HG03095 (cell line): ENCODE measurements around the gene PRKD1.
A peak's percentile ranks its signal among the peaks of the same experiment; 100 is the strongest.
"Not testable (repeated sequence)": the region's sequence is repeated elsewhere in the genome, so short reads cannot be mapped to it uniquely, and the experiment has no call there.

Experiments used
- ATAC-seq: cut with Tn5 transposase; IDR thresholded peaks from one replicate; pipeline ENCODE4 v1.9.1; 2021; ENCODE audit warnings: moderate library complexity; ENCODE audit not compliant: unreplicated experiment

Gene PRKD1

DNA sequence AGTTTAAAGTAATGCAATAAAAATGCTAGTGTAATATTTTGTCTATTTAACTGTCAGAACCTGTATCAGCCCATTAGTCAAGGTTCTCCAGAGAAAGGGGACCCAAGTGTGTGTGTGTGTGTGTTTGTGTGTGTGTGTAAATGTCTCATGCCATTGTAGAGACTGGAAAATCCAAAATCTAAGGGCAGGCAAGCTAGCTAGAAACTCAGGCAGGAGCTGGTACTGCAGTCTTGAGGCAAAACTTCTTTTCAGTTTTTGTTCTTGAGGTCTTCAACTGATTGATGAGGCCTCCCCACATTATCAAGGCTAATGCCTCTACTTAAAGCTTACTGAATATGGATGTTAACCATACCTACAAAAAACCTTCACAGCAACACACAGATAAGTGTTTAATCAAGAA lies 126.7 kb downstream of the PRKD1 start:
- no peak for ATAC-seq

DNA sequence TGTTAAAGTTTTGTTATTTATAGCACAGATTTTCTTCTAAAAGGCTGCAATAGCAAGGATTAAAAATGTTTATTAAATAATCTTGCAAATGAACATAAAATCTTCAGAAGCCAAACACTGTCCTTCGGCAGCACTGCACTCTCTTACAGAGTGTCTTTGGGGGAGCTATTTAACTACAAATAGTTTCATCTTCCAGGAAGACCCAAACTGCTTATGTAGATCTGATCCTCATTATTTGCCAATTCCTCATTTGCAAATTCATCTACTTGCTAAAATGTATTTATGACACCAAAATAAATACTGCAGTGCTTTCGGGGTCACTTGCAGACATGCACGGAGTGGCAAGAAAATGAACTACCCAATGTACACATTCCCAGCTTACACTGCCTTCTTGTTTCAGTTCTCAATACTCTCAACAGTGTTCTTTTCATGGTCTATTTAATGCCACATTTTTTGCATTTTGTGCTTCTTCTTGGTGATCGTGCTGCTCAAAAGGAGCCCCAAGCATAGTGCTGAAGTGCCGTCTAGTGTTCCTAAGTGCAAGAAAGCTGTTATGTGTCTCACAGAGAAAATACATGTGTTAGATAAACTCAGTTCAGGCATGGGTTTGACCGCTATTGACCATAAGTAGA lies 128.1 kb downstream of the PRKD1 start:
- ATAC-seq = peak; percentile 65

DNA sequence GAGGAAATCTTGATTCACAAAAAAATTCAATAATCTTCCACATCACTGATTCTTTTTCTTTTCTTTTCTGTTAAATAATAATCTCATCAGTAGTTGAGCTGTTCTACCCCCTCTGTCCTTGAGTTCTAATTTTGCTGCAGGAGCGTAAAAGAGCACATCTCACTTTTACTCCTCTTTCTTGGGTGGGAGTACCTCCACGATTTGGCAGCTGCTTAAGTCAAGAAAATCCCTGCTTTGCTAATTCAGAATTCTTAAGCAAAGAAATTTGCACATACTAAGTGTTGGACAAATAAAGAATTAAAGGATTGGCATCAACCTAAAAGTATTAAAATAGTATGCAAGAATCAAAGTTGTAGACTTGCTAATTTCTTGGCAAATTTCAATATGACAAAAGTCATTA lies 128.8 kb downstream of the PRKD1 start:
- no peak for ATAC-seq

DNA sequence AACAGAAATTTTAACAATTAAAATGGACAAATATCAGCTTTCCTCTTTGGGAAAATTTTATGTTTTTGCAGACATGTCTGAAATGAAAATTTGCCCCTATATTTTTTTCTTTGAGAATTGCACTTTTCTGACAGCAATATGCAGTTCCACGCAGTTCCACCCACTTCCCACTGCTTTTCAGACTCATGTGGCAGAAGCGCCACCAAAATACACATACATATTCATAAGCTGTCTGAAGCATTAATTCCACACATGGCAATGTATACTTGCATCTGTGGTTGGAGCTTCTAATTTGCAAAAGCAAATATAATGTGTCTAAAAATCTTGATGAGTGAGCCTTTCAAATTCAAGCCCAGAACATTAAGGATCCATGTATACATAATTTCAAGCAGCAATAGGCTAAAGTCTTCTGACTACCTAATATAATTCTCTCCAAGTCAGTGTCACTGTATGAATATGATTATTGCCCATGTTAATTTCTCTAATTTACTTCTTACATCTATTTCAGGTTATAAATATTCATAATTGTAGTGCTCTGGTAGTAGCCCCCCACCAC lies 129.5 kb downstream of the PRKD1 start:
- ATAC-seq = no peak

DNA sequence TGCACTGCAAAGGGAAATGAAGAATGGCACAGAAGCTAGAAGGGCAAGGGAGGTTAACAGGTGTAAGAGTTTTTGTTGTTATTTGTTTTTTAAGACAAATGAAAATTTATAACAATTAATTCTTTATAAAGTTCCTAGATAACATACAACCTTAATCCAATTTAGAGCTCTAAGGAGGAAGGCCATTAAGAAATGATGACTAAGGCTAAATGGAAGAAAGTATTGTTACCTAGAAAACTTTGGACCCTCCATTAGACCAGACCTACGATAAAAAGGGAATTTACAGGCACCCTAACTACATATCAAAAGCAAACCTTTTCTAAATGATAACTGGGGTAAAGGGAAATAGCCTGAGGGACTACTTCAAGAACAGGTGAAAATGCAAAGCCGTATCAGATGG lies 130.8 kb downstream of the PRKD1 start:
- no peak for ATAC-seq

DNA sequence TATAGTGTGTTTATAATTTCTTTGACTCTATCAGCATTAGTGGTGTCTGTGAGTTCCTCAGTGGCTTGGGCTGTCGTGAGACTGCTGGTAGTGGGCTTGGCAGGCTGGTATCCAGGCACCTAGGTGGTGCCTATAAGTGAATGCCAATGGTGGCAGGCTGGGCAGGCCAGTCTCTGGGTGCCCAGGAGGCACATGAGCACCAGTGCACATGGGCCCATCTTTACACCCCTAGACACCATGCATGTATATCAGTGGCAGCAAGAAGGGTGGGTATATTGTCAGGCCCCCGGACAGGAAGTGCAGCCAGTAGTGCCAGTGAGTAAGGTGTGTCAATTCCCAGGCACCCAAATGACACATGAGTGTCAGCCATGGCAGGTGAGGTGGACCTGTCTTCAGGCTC lies 138.2 kb downstream of the PRKD1 start:
- ATAC-seq = no peak

DNA sequence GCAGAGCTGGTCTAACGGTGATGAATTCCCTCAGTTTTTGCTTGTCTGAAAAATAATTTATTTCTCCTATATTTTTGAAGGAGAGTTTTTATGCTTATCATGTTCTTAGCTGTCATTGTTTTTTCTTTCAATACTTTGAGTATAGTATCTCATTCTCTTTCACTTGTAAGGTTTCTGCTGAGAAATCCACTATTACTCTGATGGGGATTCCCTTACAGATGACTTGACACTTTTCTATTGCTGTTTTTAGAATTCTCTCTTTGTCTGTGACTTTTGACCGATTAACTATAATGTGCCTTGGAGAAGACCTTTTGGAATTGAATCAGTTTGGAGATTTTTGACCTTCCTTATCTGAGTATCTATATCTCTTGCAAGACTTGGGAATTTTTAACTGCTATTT lies 139.6 kb downstream of the PRKD1 start:
- no peak for ATAC-seq

DNA sequence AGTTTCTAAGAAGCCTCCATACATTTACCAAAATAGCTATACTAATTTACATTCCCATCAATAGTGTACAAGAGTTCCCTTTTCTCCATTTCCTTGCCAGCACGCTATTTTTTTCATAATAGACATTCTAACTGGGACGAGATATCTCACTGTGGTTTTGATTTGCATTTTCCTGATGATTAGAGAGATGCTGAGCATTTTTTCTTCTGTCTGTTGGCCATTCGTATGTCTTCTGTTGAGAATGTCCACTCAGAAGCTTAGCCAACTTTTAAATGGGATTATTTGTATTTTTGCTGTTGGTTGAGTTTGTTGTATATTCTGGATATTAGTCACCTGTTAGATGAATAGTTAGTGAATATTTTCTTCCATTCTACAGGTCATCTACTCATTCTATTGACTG lies 144.1 kb downstream of the PRKD1 start:
- ATAC-seq = no peak

DNA sequence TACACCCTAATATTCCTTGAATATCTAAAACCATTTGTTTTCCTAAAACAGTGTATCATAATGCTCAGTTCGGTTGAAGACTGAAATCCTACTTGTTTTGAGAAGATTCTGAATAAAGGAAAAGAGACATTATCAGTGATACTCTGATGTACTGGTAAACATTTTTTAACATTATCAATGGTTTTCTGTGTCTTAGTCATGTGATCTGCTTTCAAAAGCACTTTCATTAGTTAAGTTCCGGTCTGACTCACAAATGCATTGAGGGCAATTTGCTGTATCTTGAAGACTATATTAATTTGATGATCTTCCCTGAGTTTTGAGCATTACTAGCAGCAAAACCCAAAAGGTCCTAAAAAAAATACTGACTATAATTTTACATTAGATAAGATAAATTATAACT lies 145.6 kb downstream of the PRKD1 start:
- ATAC-seq = no peak

DNA sequence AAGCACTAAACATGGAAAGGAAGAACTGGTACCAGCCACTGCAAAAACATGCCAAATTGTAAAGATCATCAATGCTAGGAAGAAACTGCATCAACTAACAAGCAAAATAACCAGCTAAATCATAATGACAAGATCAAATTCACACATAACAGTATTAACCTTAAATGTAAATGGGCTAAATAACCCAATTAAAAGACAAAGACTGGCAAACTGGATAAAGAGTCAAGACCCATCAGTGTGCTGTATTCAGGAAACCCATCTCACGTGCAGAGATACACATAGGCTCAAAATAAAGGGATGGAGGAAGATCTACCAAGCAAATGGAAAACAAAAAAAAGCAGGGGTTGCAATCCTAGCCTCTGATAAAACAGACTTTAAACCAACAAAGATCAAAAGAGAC lies 150.5 kb downstream of the PRKD1 start:
- ATAC-seq = not testable (repeated sequence)

DNA sequence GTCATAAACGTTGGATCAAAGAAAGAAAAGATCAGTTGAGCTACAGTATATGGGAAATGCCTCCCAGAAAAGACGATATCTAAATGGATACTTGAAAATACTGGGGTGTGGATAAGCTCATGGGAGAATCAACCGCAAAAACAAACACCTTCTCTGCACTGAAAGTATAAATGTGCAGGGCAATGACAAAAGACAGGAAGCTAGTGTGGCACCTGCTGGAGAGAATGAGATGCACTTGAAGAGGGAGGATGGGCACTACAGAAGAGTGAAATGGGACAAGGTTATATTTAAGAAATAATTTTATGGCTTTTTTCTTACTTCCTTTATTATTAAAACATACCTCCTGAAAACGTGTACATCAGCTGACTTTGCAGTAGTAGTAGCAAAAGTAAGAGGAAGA lies 153.7 kb downstream of the PRKD1 start:
- ATAC-seq = no peak

DNA sequence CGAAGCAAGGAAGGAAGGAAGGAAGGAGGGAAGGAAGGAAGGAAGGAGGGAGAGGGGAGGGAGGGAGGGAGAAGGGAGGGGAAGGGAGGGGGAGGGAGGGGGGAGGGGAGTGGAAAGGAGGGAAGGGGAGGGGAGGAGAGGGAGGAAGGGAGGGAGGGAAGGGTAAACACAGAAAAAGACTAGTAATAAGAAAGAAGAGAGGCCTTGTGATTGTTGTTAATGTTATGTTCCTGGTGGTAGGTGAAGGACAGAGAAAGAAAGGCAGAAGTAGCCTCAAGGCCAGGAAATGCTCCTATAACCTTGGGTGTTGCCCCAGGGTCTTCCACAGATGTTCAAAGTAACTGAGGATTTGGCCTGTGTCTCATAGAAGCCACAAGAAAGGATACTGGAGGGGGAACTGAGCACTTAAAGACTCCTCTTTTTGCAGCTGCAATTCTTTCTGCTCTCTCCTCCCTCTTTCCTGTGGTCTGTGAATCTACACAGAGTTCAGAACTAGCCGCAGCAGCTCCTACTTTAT lies 164.2 kb downstream of the PRKD1 start:
- no peak for ATAC-seq

DNA sequence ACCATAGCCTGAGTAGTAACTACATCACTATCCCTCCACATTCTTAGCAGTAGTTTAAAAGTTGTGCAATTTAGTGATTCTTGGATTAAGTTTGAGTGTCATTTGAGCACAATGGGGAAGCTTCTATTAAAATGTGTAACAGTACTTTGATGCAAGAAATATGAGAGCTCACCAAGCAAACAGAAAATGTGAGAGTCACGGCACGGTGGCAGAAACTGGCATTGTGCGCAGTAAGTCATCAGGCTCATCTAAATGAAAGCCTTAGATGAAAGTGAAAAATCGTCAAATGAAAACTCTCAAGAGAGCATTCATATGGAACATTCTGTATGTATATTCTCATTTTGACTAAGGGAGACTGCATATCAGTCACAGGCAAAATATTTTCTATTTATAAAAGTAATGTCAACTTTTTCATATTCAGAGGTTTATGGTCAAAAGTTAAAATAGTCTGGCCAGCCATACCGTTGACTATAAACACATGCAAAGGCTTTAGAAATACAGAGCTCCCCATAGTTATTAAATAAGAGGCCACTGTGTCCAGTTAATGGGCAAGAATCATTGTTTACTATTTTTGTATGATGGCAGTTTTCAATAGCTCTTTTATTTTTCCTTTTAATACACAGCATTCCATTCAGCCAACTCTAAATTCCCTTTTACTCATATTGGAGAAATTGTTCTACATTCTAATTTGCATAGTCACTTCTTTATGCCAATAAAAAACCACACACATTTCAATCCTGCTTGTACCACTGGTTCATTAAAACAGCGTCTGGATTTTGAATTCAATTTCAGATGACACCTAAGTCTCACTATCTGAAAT lies 167.9 kb downstream of the PRKD1 start:
- ATAC-seq = peak; percentile 82

DNA sequence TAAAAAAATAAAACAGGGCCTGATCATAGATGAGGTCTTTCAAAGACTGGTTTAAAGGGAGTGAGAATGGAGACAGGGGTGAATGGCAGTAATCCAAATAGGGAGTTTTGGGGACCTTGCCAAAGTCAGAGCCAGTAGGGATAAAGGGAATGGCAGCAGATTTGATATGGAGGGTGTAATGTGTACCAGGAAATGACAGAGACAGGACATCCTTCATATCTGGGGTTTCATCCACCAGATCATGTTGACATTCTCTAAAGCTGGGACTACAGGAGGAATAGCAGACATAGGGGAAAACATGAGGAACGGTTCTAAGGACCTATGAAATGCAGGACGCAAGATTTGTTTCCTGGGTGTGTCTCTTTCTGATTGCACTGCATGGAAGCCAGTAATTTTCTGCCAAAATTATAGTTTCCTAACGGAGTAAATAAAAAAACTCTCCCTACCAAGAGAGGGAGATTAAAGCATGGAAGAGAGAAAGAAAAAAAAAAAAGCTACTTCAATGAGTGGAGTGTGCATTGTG lies 169.9 kb downstream of the PRKD1 start:
- ATAC-seq = no peak

DNA sequence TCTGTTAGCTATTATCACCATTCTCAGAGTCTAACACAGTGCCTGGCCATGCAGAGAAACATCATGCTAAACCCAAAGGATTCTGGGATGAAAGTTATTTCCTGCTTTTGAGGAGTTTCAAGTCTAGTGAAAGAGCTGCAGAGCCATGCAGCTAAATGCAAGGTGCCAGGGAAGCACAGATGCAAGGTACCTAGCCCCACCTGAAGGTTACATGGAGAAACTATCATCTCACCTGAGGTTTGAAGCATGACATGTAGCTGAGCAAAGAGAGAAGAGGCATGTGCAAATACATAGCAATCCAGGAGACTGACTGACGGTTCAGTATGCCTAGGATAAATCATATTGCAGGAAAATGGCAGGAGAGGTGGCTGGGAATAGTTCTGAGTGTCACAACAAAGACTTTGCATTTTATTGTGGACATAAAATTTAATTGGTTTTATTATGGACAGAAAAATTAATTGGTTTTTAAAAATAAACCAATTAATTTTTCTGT lies 170.4 kb downstream of the PRKD1 start:
- no peak for ATAC-seq

DNA sequence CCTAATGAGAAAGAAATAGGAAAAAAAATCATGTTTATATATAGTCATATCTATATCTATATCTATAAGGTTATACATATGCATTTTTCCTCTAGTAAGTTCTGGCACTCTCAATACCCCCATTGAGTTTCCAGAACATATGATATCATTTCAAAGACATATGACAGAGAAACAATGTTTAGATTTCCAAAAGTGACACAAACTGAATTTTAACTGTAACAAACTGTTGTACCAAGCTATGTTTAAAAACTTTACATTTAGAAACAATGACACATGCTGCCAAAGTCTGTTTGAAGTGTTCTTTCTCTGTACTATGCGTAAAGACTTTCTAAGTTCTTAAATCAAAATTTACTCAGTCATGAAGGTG lies 171.6 kb downstream of the PRKD1 start:
- no peak for ATAC-seq

DNA sequence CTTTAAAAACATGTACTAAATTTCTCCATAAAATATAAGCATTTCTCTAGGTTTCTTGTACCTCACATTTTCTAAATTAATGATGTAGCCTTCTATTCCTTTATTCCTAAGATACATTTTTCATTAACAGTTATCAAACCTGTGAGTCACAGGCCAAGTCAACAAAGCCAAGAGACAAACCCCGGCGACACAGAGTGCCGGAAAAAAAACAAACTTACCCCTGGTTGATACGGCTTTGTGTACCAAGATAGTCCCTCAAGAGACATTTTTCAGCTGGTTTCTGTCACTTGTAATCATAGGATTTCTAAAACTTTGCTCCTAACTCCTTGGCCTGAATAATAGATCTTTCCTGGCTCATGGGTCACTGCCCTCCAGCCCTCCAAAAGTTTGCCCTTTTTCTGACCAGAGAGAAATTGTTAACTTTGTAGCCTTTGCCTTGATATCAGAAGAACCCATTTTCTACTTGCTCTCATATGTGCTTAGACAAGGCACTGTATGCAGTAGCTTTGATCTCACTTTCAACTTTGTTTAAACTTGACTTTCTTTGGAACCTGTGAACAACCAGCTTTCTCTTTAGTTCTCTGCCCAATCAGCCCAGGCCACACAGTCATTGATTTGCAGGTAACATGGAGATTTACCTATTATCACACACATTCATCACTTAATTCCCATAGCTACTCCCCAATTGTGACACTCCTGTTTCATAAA lies 172.2 kb downstream of the PRKD1 start:
- ATAC-seq = no peak

DNA sequence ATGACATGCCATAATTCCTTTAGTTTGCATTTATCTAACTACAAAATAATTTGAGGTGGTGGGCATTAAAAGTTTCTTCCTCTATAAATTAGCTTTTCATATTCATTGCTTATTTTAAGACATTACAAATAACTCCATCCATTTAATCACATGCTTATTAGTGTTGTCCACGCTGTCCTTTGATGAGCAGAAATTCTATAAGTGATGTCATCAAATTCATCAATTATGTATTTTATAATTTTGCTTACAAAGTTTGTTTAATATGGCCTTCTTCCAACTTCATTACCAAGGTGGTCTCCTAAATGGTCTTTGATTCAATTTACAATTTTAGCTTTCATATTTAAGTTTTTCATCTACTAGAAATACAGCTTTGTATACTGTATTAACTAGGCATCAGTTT lies 173.5 kb downstream of the PRKD1 start:
- ATAC-seq = no peak

DNA sequence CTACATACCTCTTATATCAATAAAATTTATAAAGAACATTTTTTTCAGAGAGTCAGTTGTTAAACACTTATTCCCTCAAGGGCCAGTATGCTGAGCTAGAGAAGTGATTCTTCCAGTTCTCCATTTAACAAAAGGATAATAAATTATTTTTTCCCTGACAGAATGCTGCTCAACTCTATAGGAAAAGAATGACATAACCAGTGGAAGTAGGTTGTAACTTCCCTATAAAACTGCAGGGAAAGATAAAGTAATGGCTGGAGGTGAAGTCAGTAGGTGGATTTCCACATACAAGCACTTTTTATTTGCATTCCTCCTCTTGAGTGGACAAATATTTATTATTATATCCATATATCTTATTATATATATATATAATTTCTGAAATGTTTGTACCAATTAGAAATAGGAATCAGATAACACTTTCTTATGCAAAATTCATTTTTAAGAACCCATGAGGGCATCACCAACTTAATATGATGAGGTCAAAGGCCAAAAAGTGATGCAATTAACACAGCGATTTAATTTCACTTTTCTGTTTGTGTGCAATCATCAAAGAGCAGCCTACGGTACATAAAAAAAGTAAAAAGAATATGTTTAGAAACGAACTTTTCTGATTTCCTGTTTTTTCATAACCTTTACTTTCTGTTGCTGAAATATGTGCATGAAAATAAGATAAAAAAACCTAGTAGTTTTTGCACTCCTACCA lies 175.3 kb downstream of the PRKD1 start:
- no peak for ATAC-seq

DNA sequence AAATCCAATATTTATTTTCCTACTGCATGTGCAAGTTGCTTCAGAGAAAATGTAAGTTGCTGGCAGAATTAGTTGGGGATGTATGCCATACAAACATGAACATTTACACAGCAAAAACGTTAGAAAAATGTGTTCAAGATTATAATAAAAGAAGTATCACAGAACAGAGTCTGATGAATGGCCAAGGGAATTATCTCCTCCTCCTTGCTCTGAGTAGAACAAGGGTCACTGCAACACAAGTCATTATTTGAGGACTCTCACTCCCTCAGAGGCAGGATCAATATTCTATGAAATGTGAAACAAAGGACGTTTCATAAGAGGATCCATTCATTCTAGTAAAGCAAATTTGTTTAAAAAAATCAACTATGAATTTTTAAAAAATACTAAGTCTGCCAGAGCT lies 177.8 kb downstream of the PRKD1 start:
- no peak for ATAC-seq

DNA sequence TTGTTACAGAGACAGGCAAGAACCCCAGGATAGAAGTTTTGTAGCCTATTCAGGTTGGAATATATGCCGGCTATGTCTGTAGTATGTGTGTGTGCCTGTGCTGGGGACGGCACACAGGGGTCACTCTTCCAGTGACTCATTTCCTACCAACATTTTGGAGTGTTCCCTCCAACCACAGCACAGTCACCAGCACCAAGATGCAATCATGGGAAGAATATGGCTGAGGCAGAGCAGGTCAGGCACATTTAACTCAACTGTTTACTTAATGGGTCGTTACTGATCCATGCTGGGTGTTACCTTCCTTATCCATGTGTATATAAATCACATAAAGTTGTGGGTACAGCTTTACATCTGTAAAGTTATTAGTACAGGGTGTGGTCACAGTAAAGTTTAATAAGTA lies 178.3 kb downstream of the PRKD1 start:
- ATAC-seq = no peak
